GM23248 (cell line): ENCODE measurements around the gene SYNGR1.

Experiments used
- EZH2 ChIP-seq: fragments of 200-600 bp; sonication (generic); IDR thresholded peaks from 2 replicates; pipeline ENCODE4 v1.6.1; 2018; ENCODE audit warnings: antibody characterized with exemption, mild to moderate bottlenecking; ENCODE audit not compliant: insufficient read depth, poor library complexity, severe bottlenecking
- EZH2phosphoT487 ChIP-seq: fragments of 200-600 bp; sonication (generic); IDR thresholded peaks from 2 replicates; pipeline ENCODE4 v1.6.1; 2018; ENCODE audit warnings: antibody characterized with exemption, moderate library complexity, mild to moderate bottlenecking, low read depth; ENCODE audit not compliant: insufficient read depth

DNA sequence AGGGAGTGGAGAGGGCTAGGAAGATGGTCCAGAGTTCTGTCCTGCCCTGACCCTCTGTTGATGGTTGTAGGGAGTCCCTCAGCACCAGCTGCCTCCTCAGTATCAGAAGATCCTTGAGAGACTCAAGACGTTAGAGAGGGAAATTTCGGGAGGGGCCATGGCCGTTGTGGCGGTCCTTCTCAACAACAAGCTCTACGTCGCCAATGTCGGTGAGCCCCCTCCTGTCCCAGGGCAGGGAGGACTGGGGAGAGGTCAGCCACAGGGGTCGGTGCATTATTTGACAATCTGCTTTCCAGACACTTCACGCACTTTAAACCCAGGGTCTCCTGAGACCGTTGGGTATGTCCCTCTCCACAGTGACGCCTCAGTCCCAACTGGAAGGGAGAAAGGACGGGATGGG lies 67.8 kb downstream of the SYNGR1 start:
- TF ChIP-seq EZH2: no peak
- no peak for TF ChIP-seq EZH2phosphoT487
